Esophagus muscularis mucosa (tissue), 4 donors: ENCODE data around the gene TUBA3E. TPM values are rescaled to one million over a fixed set of nuclear protein-coding genes. Genes with fewer than 3 reads are reported as not detected.
A peak's percentile ranks its signal among the peaks of the same experiment; 100 is the strongest.
"Not testable (repeated sequence)": the region's sequence is repeated elsewhere in the genome, so short reads cannot be mapped to it uniquely, and the experiment has no call there.

Experiments
- DNase-seq: peaks from one replicate; pipeline ENCODE4 v3.0.0-alpha.2; 2017; ENCODE audit errors: extremely low spot score
- H3K27ac ChIP-seq, 4 donors: fragments of 200-600 bp; sonication (generic); replicated peaks in 1 of 4; 1 replicate in 3 of 4; 2 replicates in 1 of 4; pipeline ENCODE4 v1.5.1; 2016 to 2019; ENCODE audit warnings: mild to moderate bottlenecking in 1 of 4
- H3K27me3 ChIP-seq, 4 donors: fragments of 200-600 bp; sonication (generic); one replicate each; pipeline versions ENCODE4 v1.5.1 to v1.6.0; 2016 to 2019
- H3K36me3 ChIP-seq, 4 donors: fragments of 200-600 bp; sonication (generic); one replicate each; pipeline ENCODE4 v1.5.1; 2016 to 2019
- H3K4me1 ChIP-seq, 4 donors: fragments of 200-600 bp; sonication (generic); one replicate each; pipeline ENCODE4 v1.5.1; 2016 to 2019
- H3K4me3 ChIP-seq, 4 donors: fragments of 200-600 bp; sonication (generic); 1 replicate in 2 of 4; 2 replicates in 2 of 4; pipeline ENCODE4 v1.5.1; 2016 to 2019; ENCODE audit warnings: mild to moderate bottlenecking in 4 of 4, moderate library complexity in 1 of 4
- H3K9me3 ChIP-seq, 4 donors: fragments of 200-600 bp; sonication (generic); 1 replicate in 3 of 4; 2 replicates in 1 of 4; pipeline ENCODE4 v1.5.1; 2016 to 2019
- EP300 ChIP-seq: sonication (generic); formaldehyde crosslinking; IDR thresholded peaks from one replicate; pipeline ENCODE4 v1.6.1; 2017; ENCODE audit warnings: antibody characterized with exemption
- POLR2A ChIP-seq: fragments of 450-650 bp; IDR thresholded peaks from one replicate; pipeline ENCODE4 v1.6.1; 2017; ENCODE audit warnings: antibody characterized with exemption, moderate library complexity, mild to moderate bottlenecking, low read depth
- POLR2AphosphoS5 ChIP-seq, 2 donors: sonication (generic); formaldehyde crosslinking; IDR thresholded peaks; one replicate each; pipeline ENCODE4 v1.6.1; 2017; ENCODE audit warnings: antibody characterized with exemption in 2 of 2
- WGBS: methylation state at CpG from one replicate; pipeline ENCODE4 v1.1.5; 2018; 5-methylcytosine and 5-hydroxymethylcytosine counted together
- intact Hi-C: fragments of 100-400 bp; cut with DNase I; formaldehyde crosslinking; loops from one replicate; pipeline ENCODE4 v1.15.1; 2023
- total RNA-seq, 4 donors: library from RNA; depleted of rRNA; stranded (reverse); fragments of >200 nt; gene quantifications; one replicate each; pipeline versions ENCODE4 v1.1.0 to v1.2.1, GENCODE V29; 2016
- TF ChIP-seq, protein P1 (sequence below), 3 experiments: fragments of 200-600 bp in 2 of 3; fragments of 450-650 bp in 1 of 3; sonication (generic) in 2 of 3; IDR thresholded peaks; one replicate each; pipeline ENCODE4 v1.5.1; 2017 to 2019; ENCODE audit warnings: antibody characterized with exemption in 3 of 3, mild to moderate bottlenecking in 2 of 3, moderate library complexity in 1 of 3

The TUBA3E gene
- total RNA-seq, 4 donors from 2014 or later = not detected

- intact Hi-C loops = not testable (repeated sequence)
- peaks cover 31 to 94% (median 69%) of the 10 kb centered on the region in 4 donors for H3K36me3 ChIP-seq
- 68% methylated on average over 5 of the region's 16 CpGs for WGBS
These were observed 42.1 kb downstream of the TUBA3E start for GRCh38 chr2:130155956-130156623.

DNA sequence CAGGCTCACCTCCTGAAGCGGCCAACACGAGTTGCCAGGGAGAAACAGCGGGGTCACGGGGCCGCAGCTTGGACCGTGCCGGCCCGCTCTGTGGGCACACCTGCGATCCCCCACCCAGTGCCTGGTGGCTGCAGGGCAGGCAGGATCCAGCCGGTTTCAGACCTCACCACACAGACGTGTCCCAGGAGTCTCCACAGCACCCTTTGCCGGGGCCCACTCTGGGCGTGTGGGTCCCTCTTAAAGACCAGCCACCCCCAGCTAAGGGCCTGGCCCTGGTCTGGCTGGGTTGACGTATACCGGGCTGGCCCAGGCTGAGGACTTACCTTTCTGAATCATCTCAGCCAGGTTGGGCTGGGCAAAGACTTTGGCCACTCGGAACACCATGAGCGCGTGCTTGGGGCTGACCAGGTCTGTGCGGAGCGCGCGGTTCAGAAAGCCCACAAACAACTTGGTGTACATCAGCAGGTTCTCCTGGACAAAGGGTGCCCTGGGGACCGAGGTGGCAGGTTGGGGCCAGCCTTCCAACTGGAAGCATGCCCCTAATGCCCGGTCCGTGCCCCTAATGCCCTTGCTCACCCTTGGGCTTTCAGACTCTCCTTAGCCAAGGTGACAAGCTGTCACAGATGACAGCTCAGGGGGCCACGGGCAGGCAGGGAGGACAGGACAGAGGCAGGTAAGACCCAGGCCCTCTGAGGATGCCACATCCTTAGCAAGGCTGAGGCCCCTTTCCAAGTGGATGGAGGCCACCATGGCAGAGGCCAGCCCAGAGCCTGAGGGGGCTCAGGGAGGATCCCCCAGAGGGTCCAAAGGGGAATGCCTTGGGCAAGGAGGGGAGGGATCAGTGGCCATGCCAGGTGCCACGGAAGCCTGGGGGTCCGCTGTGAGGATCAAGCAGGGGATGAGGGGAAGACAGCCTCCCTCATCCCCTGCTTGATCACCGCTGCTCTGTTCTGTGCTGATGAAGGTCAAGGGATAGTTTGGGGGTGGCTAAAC lies 43.2 kb downstream of the TUBA3E start:
- Histone ChIP-seq H3K9me3 (no peaks in the 10 kb centered on the region), H3K4me1 (peaks cover 0 to 5% (median 1%) of the 10 kb centered on the region in 4 donors), H3K27ac (no peak overlapping the region), H3K36me3 (peaks cover 31 to 86% (median 63%) of the 10 kb centered on the region in 4 donors), H3K27me3 (no peaks in the 10 kb centered on the region), H3K4me3 (no peak overlapping the region)
- TF ChIP-seq POLR2AphosphoS5 (IDR thresholded peaks at IDR 0.05) (no peak), EP300 (no peak), POLR2A (no peak)
- TF ChIP-seq, protein P1, sequence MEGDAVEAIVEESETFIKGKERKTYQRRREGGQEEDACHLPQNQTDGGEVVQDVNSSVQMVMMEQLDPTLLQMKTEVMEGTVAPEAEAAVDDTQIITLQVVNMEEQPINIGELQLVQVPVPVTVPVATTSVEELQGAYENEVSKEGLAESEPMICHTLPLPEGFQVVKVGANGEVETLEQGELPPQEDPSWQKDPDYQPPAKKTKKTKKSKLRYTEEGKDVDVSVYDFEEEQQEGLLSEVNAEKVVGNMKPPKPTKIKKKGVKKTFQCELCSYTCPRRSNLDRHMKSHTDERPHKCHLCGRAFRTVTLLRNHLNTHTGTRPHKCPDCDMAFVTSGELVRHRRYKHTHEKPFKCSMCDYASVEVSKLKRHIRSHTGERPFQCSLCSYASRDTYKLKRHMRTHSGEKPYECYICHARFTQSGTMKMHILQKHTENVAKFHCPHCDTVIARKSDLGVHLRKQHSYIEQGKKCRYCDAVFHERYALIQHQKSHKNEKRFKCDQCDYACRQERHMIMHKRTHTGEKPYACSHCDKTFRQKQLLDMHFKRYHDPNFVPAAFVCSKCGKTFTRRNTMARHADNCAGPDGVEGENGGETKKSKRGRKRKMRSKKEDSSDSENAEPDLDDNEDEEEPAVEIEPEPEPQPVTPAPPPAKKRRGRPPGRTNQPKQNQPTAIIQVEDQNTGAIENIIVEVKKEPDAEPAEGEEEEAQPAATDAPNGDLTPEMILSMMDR (IDR thresholded peaks at IDR 0.05) = no peak
- 87% methylated on average over 11 of the region's 29 CpGs for WGBS
- no peak for DNase-seq
- intact Hi-C loops = no loop called here

More at GRCh38 chr2:130155956-130156623, 42.1 kb downstream of the TUBA3E start:
- H3K27me3 ChIP-seq, H3K9me3 ChIP-seq, DNase-seq, H3K27ac ChIP-seq, H3K4me1 ChIP-seq, H3K4me3 ChIP-seq: not testable (repeated sequence)
- TF ChIP-seq, protein P1 (IDR thresholded peaks at IDR 0.05) = peak; percentile 16 to 54 (median 39)
- peak in 1 of 2 donors; percentile 12 for TF ChIP-seq POLR2AphosphoS5 (IDR thresholded peaks at IDR 0.05)

- H3K27me3 ChIP-seq, H3K27ac ChIP-seq, H3K4me1 ChIP-seq, DNase-seq, H3K4me3 ChIP-seq, intact Hi-C loops, H3K9me3 ChIP-seq: not testable (repeated sequence)
- 60% methylated on average over 2 of the region's 8 CpGs for WGBS
- peaks cover 31 to 79% (median 56%) of the 10 kb centered on the region in 4 donors for H3K36me3 ChIP-seq
These were observed 43.8 kb downstream of the TUBA3E start for GRCh38 chr2:130154423-130154770.

DNA sequence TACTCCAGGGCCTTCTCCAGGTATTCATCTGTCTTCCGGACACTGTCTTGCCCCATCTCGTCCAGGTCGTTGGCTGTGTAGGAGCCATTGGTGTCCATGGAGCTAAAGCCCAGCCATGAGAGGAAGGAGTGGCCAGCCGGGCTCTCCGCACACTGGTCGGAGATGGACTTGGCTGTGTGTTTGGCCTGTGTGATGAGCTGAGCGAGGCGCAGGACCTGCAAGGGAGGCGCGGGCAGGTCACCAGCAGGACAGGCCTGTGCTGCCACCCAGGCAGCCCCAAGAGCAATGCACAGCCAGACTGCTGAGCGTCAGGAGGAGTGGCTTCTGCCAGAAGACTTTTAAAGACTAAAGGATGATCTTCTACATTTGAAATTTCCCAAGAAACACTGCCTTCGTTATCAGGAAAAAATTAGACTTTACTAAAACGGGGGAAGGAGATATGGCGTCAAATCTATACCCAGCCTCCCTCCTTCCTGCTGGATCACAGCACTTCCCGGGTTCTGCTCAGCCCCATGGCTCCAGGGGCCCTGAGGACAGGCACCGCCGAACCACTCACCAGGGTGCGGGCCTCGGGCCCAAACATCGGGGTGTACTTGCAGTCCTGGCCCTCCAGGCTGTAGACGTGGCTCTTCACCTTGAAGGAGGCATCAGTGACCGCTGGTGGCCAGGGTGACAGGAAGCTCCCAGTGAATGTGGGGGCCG lies 44.4 kb downstream of the TUBA3E start:
- 79% methylated on average over 11 of the region's 23 CpGs for WGBS
- DNase-seq = not testable (repeated sequence)

DNA sequence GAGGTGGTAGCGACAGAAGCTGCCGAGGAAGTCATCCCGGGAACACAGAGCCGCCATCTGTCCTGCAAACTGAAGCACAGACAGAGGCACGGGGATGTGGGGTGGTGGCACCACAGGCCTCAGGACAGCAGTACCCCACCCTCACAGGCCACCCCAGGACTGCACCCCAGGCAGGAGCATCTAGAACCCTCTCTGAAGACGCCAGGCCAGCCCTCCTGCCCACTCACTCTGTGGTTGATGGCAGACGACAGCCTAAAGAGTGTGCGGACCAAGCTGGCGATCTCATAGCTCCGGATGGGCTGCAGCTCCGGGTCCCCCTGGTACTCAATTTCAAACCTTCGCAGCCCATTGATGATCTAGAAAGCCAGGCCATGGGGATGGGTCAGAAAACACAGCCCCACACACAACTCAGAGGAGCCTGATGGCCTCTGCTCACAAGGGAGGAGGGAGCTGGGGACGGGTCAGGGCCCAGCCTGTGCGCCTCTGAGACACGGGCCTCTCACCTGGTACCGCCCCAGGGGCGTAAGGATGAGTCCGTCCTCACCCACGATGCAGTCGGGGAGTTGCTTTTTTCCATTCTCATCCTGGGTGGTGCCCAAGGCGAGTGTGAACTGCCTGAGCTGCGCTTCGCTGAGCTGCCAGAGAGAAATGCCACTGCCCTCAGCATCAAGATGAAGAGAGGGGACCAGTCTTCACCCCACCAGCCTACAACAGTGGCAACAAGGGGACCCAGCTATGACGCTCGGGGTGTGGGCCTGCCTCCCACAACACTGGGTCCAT lies 45.2 kb downstream of the TUBA3E start:
- TF ChIP-seq, protein P1 (IDR thresholded peaks at IDR 0.05) = no peak
- TF ChIP-seq POLR2A (no peak), POLR2AphosphoS5 (IDR thresholded peaks at IDR 0.05) (no peak), EP300 (no peak)
- H3K4me3 ChIP-seq = no peak overlapping the region
- no peaks in the 10 kb centered on the region for H3K27me3 ChIP-seq
- peaks cover 0 to 5% (median 1%) of the 10 kb centered on the region in 4 donors for H3K4me1 ChIP-seq
- DNase-seq = no peak
- H3K36me3 ChIP-seq = peaks cover 24 to 65% (median 45%) of the 10 kb centered on the region in 4 donors
- no peak overlapping the region for H3K27ac ChIP-seq
- intact Hi-C loops = no loop called here
- 93% methylated on average over 5 of the region's 25 CpGs for WGBS
- H3K9me3 ChIP-seq = no peaks in the 10 kb centered on the region

More for the DNA sequence above, 44.4 kb downstream of the TUBA3E start:
- H3K4me1 ChIP-seq, H3K9me3 ChIP-seq, H3K4me3 ChIP-seq, H3K27me3 ChIP-seq, H3K27ac ChIP-seq, intact Hi-C loops: not testable (repeated sequence)
- peaks cover 27 to 74% (median 51%) of the 10 kb centered on the region in 4 donors for H3K36me3 ChIP-seq

DNA sequence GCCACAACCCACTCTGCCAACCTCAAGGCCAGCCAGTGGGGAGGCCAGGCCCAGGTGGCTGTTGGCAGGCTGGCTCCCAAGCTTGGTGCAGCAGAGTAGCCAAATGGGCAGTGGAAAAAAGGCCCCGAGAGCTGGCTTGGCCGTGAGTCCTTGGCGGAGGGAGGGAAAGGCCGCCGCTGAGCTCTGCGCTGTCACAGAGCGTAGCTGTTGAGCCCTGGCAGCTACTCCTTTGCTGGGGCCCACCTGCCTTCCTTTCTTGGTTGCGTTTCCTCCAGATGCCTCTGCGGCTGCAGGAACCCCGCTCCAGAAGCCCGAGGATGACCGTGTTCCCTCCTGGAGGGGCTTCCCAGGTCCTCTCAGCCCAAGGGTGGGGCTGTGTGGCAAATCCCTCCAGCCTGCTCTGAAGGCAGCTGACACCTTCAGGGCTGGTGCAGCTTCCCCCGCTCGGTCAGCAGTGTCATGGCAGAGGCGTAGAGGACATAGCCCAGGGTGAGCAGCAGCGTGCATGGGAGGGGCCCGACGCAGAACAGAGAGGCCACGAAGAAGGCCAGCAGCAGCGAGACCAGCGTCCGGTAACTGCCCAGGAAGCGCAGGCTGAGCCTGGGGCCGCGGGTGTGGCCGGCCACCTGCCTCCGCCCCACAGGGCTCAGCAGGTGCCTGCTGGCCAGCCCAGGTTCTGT lies 46.0 kb downstream of the TUBA3E start:
- intact Hi-C loops, H3K9me3 ChIP-seq, DNase-seq, H3K27me3 ChIP-seq, H3K4me3 ChIP-seq, H3K4me1 ChIP-seq, H3K27ac ChIP-seq: not testable (repeated sequence)
- peaks cover 24 to 58% (median 41%) of the 10 kb centered on the region in 4 donors for H3K36me3 ChIP-seq
- WGBS = 91% methylated on average over 9 of the region's 27 CpGs

DNA sequence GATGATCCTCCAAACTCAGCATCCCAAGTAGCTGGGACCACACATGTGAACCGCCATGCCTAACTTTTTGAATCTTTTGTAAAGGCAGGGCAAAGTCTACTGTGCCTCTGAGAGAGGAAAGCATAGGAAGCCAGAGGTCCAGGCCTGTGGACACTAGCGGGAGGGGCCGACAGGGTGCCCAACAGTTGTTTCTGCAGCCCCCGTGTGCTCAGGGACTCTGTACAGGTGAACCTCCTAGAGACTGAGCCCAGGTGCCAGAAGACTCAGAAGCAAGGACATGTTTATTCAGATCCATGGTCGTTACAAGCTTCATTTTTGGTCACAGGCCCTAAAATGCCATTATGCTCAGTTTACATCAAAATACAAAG lies 47.1 kb downstream of the TUBA3E start:
- DNase-seq, H3K4me1 ChIP-seq, H3K9me3 ChIP-seq, intact Hi-C loops, H3K4me3 ChIP-seq, H3K27me3 ChIP-seq, H3K27ac ChIP-seq: not testable (repeated sequence)
- 65% methylated on average over 5 of the region's 5 CpGs for WGBS
- peaks cover 24 to 49% (median 39%) of the 10 kb centered on the region in 4 donors for H3K36me3 ChIP-seq
